Spleen (tissue), 7 donors: ENCODE results near the gene SETD7.

Experiments used
- POLR2AphosphoS5 ChIP-seq, 3 donors: sonication (generic); formaldehyde crosslinking; IDR thresholded peaks; one replicate each; pipeline ENCODE4 v1.5.1; 2017; ENCODE audit warnings: antibody characterized with exemption in 3 of 3
- TF ChIP-seq, protein P1 (sequence below), 11 experiments: fragments of 200-600 bp in 7 of 11; fragments of 450-650 bp in 4 of 11; sonication (generic) in 4 of 11; IDR thresholded peaks in 8 of 11; conservative IDR thresholded peaks in 3 of 11; 1 replicate in 7 of 11; 2 replicates in 4 of 11; pipeline versions ENCODE4 v1.4.0 to v1.8.0; 2016 to 2021; ENCODE audit warnings: antibody characterized with exemption in 11 of 11, inconsistent platforms in 4 of 11, mild to moderate bottlenecking in 1 of 11
- donor health status: DM: no; HTN: no; CAD: no; lungs with moderate emphysema.
- donor health status: DM: no; HTN: no; CAD: no.
- donor health status: DM: no; HTN: no; CAD: no.

DNA sequence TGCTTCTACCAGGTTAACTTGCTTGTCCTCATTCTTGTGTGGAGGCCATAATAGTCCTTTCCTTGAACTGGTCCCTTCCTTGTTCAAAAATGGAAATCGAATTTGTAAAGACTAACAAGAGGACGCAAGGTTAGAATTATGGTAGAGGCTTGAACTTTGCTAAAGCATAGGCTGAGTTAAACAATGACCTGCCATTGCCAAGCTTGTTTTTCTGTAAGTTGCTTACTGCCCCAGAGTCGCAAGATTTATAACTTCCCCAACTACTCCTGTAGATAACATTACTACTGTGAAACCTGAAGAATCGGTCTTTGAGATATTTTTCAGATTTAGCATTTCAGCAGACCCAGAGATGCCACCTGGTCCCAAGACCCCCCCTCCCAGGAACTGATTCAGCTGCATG lies 56.8 kb downstream of the SETD7 start:
- TF ChIP-seq, protein P1, sequence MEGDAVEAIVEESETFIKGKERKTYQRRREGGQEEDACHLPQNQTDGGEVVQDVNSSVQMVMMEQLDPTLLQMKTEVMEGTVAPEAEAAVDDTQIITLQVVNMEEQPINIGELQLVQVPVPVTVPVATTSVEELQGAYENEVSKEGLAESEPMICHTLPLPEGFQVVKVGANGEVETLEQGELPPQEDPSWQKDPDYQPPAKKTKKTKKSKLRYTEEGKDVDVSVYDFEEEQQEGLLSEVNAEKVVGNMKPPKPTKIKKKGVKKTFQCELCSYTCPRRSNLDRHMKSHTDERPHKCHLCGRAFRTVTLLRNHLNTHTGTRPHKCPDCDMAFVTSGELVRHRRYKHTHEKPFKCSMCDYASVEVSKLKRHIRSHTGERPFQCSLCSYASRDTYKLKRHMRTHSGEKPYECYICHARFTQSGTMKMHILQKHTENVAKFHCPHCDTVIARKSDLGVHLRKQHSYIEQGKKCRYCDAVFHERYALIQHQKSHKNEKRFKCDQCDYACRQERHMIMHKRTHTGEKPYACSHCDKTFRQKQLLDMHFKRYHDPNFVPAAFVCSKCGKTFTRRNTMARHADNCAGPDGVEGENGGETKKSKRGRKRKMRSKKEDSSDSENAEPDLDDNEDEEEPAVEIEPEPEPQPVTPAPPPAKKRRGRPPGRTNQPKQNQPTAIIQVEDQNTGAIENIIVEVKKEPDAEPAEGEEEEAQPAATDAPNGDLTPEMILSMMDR (IDR thresholded peaks at IDR 0.05 in 8 of 11, conservative IDR thresholded peaks at IDR 0.05 in 3 of 11): no peak
- no peak for TF ChIP-seq POLR2AphosphoS5 (IDR thresholded peaks at IDR 0.05)
